Erythroblast (primary cell): Measurements from ENCODE around the gene LRRTM1.

ENCODE experiments used
- GATA1 ChIP-seq: IDR thresholded peaks from 2 replicates; pipeline ENCODE4 v1.6.1; 2011; ENCODE audit warnings: low read depth, mild to moderate bottlenecking, control low read depth, low read length, moderate library complexity
- POLR2A ChIP-seq: IDR thresholded peaks from 2 replicates; pipeline ENCODE4 v1.6.1; 2011; ENCODE audit warnings: mild to moderate bottlenecking, low read length

- TF ChIP-seq POLR2A (no peak), GATA1 (no peak)
Observed at GRCh38 chr2:80298954-80299353, 5.6 kb downstream of the LRRTM1 start.
